Activated CD8-positive, alpha-beta T cell treated with anti-CD3 and anti-CD28 coated beads for 36 hours (primary cell): ENCODE data around the gene DDR2. TPM values are rescaled to one million over a fixed set of nuclear protein-coding genes. Genes with fewer than 3 reads are reported as not detected.
"Not testable (repeated sequence)": the region's sequence is repeated elsewhere in the genome, so short reads cannot be mapped to it uniquely, and the experiment has no call there.

Source experiments
- ATAC-seq: fragments of 200-7000 bp; cut with Tn5 transposase; one replicate; pipeline ENCODE4 v1.10.0; 2021; ENCODE audit warnings: mild to moderate bottlenecking, moderate library complexity
- CTCF ChIA-PET: fragments of 350-600 bp; sonication (Branson Sonifier 250); formaldehyde crosslinking; loops from one replicate; lab custom pipeline; 2021; ENCODE audit warnings: antibody characterized with exemption; lab: Charles Lee
- POLR2A ChIA-PET: fragments of 350-600 bp; sonication (Branson Sonifier 250); formaldehyde crosslinking; loops from one replicate; lab custom pipeline; 2021; ENCODE audit warnings: antibody characterized with exemption; lab: Charles Lee
- DNase-seq: peaks from one replicate; pipeline ENCODE4 v3.0.0-alpha.2; 2020
- H3K27ac Mint-ChIP-seq: one replicate; pipeline ENCODE4 v1.8.0; 2021; ENCODE audit warnings: mild to moderate bottlenecking, mixed read lengths
- H3K27me3 Mint-ChIP-seq: one replicate; pipeline ENCODE4 v1.8.0; 2021; ENCODE audit warnings: mixed read lengths
- H3K36me3 Mint-ChIP-seq: one replicate; pipeline ENCODE4 v1.8.0; 2021; ENCODE audit warnings: low read depth, mixed read lengths
- H3K4me1 Mint-ChIP-seq: one replicate; pipeline ENCODE4 v1.8.0; 2021; ENCODE audit warnings: low read depth, mixed read lengths
- H3K4me3 Mint-ChIP-seq: one replicate; pipeline ENCODE4 v1.8.0; 2021; ENCODE audit warnings: mild to moderate bottlenecking, moderate library complexity, mixed read lengths
- H3K9me3 Mint-ChIP-seq: one replicate; pipeline ENCODE4 v1.8.0; 2021; ENCODE audit warnings: mixed read lengths
- CTCF ChIP-seq: fragments of 200-600 bp; IDR thresholded peaks from one replicate; pipeline ENCODE4 v1.8.0; 2022; ENCODE audit warnings: antibody characterized with exemption, mild to moderate bottlenecking
- intact Hi-C: fragments of 100-400 bp; cut with micrococcal nuclease; formaldehyde crosslinking; loops from one replicate; pipeline ENCODE4 v1.10.0; 2022
- total RNA-seq, 2 experiments: library from RNA; stranded (reverse); gene quantifications; one replicate each; pipeline ENCODE4 v1.2.3, GENCODE V29; 2021

Gene DDR2
- total RNA-seq, result under 1 TPM; 0.31 to 0.45 TPM

GRCh38 chr1:162632217-162632666 lies at the start of gene DDR2:
Gene DDR2, plus strand, starts transcription at chr1:162632464. Its CDS starts 86,600 bp downstream, at chr1:162719064.
- no peaks in the 10 kb centered on the region for H3K9me3 Mint-ChIP-seq
- POLR2A ChIA-PET, result no interaction called here
- peaks cover 2% of the 10 kb centered on the region for H3K27me3 Mint-ChIP-seq
- CTCF ChIA-PET, result interaction anchor here (0.7 to 1.5 kb wide), 2 partner anchors 18 to 19 kb away, joined by 3 to 6 read pairs; no protein-coding TSS in a partner anchor
- H3K4me3 Mint-ChIP-seq, result no peak within 1 kb of the TSS
- no peak for DNase-seq
- peaks cover 2% of the 10 kb centered on the region for H3K4me1 Mint-ChIP-seq
- no peak for TF ChIP-seq CTCF
- no peak for ATAC-seq
- no peak within 1 kb of the TSS for H3K27ac Mint-ChIP-seq
- intact Hi-C loops, result no loop called here
- no peaks in the 10 kb centered on the region for H3K36me3 Mint-ChIP-seq

DNA sequence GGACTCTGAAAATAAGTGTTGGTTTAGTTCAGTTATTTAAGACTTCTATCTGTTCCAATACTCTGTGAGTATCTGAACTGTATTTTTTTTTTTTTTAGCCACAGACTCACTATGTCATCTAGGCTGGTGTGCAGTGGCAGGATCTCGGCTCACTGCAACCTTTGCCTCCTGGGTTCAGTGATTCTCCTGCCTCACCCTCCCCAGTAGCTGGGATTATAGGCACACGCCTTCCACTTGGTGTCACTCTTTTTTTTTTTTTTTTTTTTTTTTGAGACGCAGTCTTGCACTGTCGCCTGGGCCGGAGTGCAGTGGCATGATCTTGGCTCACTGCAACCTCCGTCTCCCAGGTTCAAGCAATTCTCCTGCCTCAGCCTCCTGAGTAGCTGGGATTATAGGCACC lies 49.4 kb upstream of the DDR2 start:
- H3K4me3 Mint-ChIP-seq, H3K4me1 Mint-ChIP-seq, ATAC-seq, H3K27ac Mint-ChIP-seq, H3K9me3 Mint-ChIP-seq, H3K27me3 Mint-ChIP-seq, DNase-seq, POLR2A ChIA-PET, intact Hi-C loops, CTCF ChIA-PET: not testable (repeated sequence)
- H3K36me3 Mint-ChIP-seq, result peaks cover 22% of the 10 kb centered on the region

DNA sequence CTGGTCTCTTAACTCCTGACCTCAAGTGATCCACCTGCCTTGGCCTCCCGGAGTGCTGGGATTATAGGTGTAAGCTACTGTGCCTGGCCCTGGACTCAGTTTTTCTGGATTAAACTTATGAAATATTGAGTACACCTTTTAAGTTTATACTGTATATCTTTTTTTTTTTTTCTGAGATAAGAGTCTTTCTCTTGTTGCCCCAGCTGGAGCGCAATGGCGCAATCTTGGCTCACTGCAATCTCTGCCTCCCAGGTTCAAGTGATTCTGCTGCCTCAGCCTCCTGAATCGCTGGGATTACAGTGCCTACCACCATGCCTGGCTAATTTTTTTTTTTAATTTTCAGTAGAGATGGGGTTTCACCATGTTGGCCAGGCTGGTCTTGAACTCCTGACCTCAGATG lies 47.2 kb upstream of the DDR2 start:
- intact Hi-C loops, CTCF ChIA-PET, POLR2A ChIA-PET: not testable (repeated sequence)

GRCh38 chr1:162587347-162587746 lies 44.9 kb upstream of the DDR2 start:
- ChIA-PET CTCF (interaction anchor here (1.1 kb wide), 1 partner anchor 26 kb away, joined by 3 read pairs; no protein-coding TSS in a partner anchor), POLR2A (no interaction called here)
- DNase-seq (no peak), ATAC-seq (no peak)
- intact Hi-C loops, result no loop called here
- H3K4me1 Mint-ChIP-seq, result no peaks in the 10 kb centered on the region
- no peaks in the 10 kb centered on the region for H3K9me3 Mint-ChIP-seq
- no peak overlapping the region for H3K4me3 Mint-ChIP-seq
- TF ChIP-seq CTCF, result no peak
- H3K27me3 Mint-ChIP-seq, result no peaks in the 10 kb centered on the region
- peaks cover 25% of the 10 kb centered on the region for H3K36me3 Mint-ChIP-seq
- H3K27ac Mint-ChIP-seq, result no peak overlapping the region

More for the DNA sequence above, 47.2 kb upstream of the DDR2 start:
- peaks cover 31% of the 10 kb centered on the region for H3K36me3 Mint-ChIP-seq
- H3K27me3 Mint-ChIP-seq, H3K4me1 Mint-ChIP-seq, H3K27ac Mint-ChIP-seq, ATAC-seq, DNase-seq, H3K4me3 Mint-ChIP-seq, H3K9me3 Mint-ChIP-seq: not testable (repeated sequence)

GRCh38 chr1:162587761-162588260 lies 44.5 kb upstream of the DDR2 start:
- Mint-ChIP-seq H3K27ac (no peak overlapping the region), H3K27me3 (no peaks in the 10 kb centered on the region), H3K9me3 (no peaks in the 10 kb centered on the region), H3K4me1 (no peaks in the 10 kb centered on the region), H3K4me3 (no peak overlapping the region), H3K36me3 (peaks cover 29% of the 10 kb centered on the region)
- no peak for TF ChIP-seq CTCF
- DNase-seq (no peak), ATAC-seq (no peak)
- CTCF ChIA-PET, result interaction anchor here (0.7 to 1.1 kb wide), 2 partner anchors 16 to 25 kb away, joined by 3 read pairs; no protein-coding TSS in a partner anchor
- intact Hi-C loops, result no loop called here
- POLR2A ChIA-PET, result no interaction called here

DNA sequence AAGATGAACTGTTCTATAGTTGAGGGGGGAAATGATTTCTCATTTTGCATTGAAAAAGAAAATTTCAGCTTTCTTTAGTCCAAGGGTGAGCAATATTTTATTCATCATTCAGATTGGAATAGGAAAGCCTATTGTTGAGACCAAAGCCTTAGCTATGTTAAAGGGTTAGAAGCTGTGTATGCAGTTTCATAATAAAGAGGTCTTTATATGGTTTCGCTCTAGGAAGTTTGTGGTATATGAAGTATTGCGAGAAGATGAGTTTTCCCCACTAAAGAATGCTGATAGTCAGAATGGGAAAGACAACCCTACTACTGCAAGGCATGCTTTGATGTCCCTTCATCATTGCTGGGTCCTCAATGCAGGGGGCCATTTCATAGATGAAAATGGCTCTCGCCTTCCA lies 42.2 kb upstream of the DDR2 start:
- no peaks in the 10 kb centered on the region for H3K4me1 Mint-ChIP-seq
- DNase-seq (no peak), ATAC-seq (no peak)
- H3K9me3 Mint-ChIP-seq, result no peaks in the 10 kb centered on the region
- H3K36me3 Mint-ChIP-seq, result peaks cover 37% of the 10 kb centered on the region
- POLR2A ChIA-PET, result no interaction called here
- no peak overlapping the region for H3K27ac Mint-ChIP-seq
- TF ChIP-seq CTCF, result no peak
- H3K4me3 Mint-ChIP-seq, result no peak overlapping the region
- CTCF ChIA-PET, result no interaction called here
- H3K27me3 Mint-ChIP-seq, result no peaks in the 10 kb centered on the region
- intact Hi-C loops, result no loop called here
